ENCODE results near the gene TRAF6. TPM values are rescaled to one million over a fixed set of nuclear protein-coding genes. Genes with fewer than 3 reads are reported as not detected.

The TRAF6 gene
- total RNA-seq, 4 donors from 2014 or later: 12.6 to 18.7 (median 18.6) TPM

GRCh38 chr11:36452961-36453360 is 57.1 kb downstream of the TRAF6 start:
- DNase-seq (ENCODE audit: low spot score in 2 of 2): no peak
- TF ChIP-seq, protein P1, sequence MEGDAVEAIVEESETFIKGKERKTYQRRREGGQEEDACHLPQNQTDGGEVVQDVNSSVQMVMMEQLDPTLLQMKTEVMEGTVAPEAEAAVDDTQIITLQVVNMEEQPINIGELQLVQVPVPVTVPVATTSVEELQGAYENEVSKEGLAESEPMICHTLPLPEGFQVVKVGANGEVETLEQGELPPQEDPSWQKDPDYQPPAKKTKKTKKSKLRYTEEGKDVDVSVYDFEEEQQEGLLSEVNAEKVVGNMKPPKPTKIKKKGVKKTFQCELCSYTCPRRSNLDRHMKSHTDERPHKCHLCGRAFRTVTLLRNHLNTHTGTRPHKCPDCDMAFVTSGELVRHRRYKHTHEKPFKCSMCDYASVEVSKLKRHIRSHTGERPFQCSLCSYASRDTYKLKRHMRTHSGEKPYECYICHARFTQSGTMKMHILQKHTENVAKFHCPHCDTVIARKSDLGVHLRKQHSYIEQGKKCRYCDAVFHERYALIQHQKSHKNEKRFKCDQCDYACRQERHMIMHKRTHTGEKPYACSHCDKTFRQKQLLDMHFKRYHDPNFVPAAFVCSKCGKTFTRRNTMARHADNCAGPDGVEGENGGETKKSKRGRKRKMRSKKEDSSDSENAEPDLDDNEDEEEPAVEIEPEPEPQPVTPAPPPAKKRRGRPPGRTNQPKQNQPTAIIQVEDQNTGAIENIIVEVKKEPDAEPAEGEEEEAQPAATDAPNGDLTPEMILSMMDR (IDR thresholded peaks at IDR 0.05): no peak
- TF ChIP-seq POLR2AphosphoS5 (IDR thresholded peaks at IDR 0.05) (no peak), EP300 (IDR thresholded peaks at IDR 0.05) (no peak), POLR2A (IDR thresholded peaks at IDR 0.05) (no peak)
- Histone ChIP-seq H3K36me3 (peaks cover 3% of the 10 kb centered on the region), H3K27ac (no peak overlapping the region), H3K9me3 (no peaks in the 10 kb centered on the region), H3K4me1 (peaks cover 41% of the 10 kb centered on the region), H3K4me3 (no peak overlapping the region), H3K27me3 (no peaks in the 10 kb centered on the region)
- 60% methylated on average over 1 of the region's 1 CpG for WGBS

DNA sequence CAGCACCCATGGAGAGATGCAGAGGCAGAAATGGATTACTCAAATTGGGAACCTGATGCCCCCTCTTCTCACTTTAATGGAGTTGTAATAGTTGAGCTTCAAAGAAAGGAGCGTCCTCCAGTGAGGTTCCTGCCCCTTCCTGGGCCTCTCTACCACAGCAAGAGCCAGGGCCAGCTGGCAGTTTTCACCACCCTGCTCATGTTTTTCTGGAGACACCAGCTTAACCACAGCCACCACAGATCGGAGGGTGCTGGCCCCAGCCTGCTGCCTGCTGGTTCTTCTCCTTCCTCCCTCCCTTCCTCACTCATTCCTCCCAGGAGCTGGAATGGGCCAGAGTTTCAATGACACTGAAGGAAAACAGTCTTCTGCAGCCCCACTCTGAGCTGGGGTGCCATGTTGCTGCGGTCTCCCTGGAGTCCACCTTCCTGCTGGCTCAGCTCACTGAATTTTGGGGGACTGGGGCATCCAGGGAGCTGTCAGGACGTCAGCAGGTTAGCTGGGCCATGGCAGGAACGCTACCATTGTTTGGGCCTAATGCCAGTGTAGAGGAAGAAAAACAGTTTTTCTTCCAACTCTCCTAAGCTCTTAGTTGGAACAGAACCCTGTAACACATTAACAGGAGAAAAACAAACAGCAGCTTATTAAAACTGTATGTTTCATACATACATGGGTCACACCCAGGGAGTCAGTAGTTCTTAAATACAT is 57.7 kb downstream of the TRAF6 start:
- Histone ChIP-seq H3K27ac (no peak overlapping the region), H3K4me1 (peaks cover 41% of the 10 kb centered on the region)
- DNase-seq (ENCODE audit: low spot score in 2 of 2): no peak

DNA sequence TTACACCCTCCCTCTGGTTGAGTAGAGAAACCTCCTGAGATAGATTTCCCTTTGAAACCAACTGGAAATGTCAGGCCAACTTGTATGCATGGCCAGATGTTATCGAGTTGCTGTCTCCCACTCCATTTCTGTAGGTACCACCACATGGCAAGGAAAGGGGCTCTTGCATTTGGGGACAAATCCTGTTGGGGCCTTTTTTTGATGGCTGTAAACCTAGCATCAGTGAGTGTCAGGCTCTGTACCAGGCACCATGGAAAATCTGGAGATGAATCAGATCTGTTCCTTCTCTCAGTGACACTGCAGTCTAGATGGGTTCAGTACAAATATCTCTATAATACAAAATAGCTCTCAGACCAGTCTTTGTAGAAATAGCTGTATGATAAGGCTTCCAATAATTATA is 58.4 kb downstream of the TRAF6 start:
- WGBS: 100% methylated on average over 1 of the region's 1 CpG
- Histone ChIP-seq H3K27me3 (no peaks in the 10 kb centered on the region), H3K36me3 (peaks cover 3% of the 10 kb centered on the region), H3K4me1 (peaks cover 36% of the 10 kb centered on the region), H3K27ac (no peak overlapping the region), H3K9me3 (no peaks in the 10 kb centered on the region), H3K4me3 (no peak overlapping the region)
- DNase-seq (ENCODE audit: low spot score in 2 of 2): no peak
- TF ChIP-seq POLR2A (IDR thresholded peaks at IDR 0.05) (no peak), POLR2AphosphoS5 (IDR thresholded peaks at IDR 0.05) (no peak), EP300 (IDR thresholded peaks at IDR 0.05) (no peak)
- TF ChIP-seq, protein P1 (IDR thresholded peaks at IDR 0.05): no peak

More for the DNA sequence above, 57.7 kb downstream of the TRAF6 start:
- H3K36me3 ChIP-seq: peaks cover 3% of the 10 kb centered on the region
- no peak overlapping the region for H3K4me3 ChIP-seq
- no peaks in the 10 kb centered on the region for H3K9me3 ChIP-seq
- no peak for TF ChIP-seq POLR2A (IDR thresholded peaks at IDR 0.05)
- 61% methylated on average over 5 of the region's 5 CpGs for WGBS
- H3K27me3 ChIP-seq: no peaks in the 10 kb centered on the region

DNA sequence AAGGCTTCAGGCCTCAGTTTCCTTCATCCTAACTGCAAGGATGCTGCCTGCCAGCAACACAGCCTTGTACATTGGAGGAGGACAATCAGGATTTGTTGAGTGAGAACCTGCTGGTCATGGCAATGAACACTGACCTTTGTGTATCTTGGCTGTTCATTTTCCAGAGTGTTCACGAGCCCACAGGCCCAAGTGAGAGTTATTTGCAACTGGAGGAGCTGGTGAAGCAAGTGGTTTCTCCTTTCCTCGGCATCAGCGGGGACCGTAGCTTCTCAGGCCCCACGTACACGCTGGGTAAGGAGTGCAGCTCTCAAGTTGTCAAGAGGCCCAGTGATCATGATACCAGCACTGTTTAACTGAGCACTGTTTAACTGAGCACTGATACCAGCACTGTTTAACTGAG is 59.0 kb downstream of the TRAF6 start:
- Histone ChIP-seq H3K9me3 (no peaks in the 10 kb centered on the region), H3K27ac (no peak overlapping the region), H3K4me3 (no peak overlapping the region), H3K4me1 (peaks cover 31% of the 10 kb centered on the region), H3K27me3 (no peaks in the 10 kb centered on the region), H3K36me3 (peaks cover 3% of the 10 kb centered on the region)
- TF ChIP-seq, protein P1 (IDR thresholded peaks at IDR 0.05): no peak
- TF ChIP-seq EP300 (IDR thresholded peaks at IDR 0.05) (no peak), POLR2AphosphoS5 (IDR thresholded peaks at IDR 0.05) (no peak), POLR2A (IDR thresholded peaks at IDR 0.05) (no peak)
- WGBS: 91% methylated on average over 6 of the region's 6 CpGs
- no peak for DNase-seq (ENCODE audit: low spot score in 2 of 2)

GRCh38 chr11:36450110-36450572 is 59.9 kb downstream of the TRAF6 start:
- DNase-seq (ENCODE audit: low spot score in 2 of 2): no peak
- no peak for TF ChIP-seq POLR2AphosphoS5 (IDR thresholded peaks at IDR 0.05)
- no peak for TF ChIP-seq POLR2A (IDR thresholded peaks at IDR 0.05)
- TF ChIP-seq, protein P1 (IDR thresholded peaks at IDR 0.05): no peak
- TF ChIP-seq EP300 (IDR thresholded peaks at IDR 0.05): no peak
- no peak overlapping the region for H3K4me3 ChIP-seq
- WGBS: 24% methylated on average over 3 of the region's 3 CpGs
- peaks cover 24% of the 10 kb centered on the region for H3K4me1 ChIP-seq
- no peaks in the 10 kb centered on the region for H3K9me3 ChIP-seq
- H3K27me3 ChIP-seq: no peaks in the 10 kb centered on the region
- peaks cover 3% of the 10 kb centered on the region for H3K36me3 ChIP-seq
- no peak overlapping the region for H3K27ac ChIP-seq

Measured in suprapubic skin (tissue), 4 donors.